ENCODE results near the gene SMR3A. TPM values are rescaled to one million over a fixed set of nuclear protein-coding genes. Genes with fewer than 3 reads are reported as not detected.

SMR3A gene
- not detected in 2 replicates for total RNA-seq

- Histone ChIP-seq H3K27me3 (ENCODE audit: insufficient read depth, low read length) (no peaks in the 10 kb centered on the region), H3K36me3 (ENCODE audit: insufficient read depth, low read length) (no peaks in the 10 kb centered on the region), H3K4me1 (ENCODE audit: insufficient read depth, low read length) (no peaks in the 10 kb centered on the region), H4K20me1 (ENCODE audit: insufficient read depth, low read length) (no peaks in the 10 kb centered on the region), H3K79me2 (ENCODE audit: insufficient read depth, low read length) (no peaks in the 10 kb centered on the region), H2AFZ (ENCODE audit: low read length) (no peak within 1 kb of the TSS), H3K9me3 (ENCODE audit: low read depth, low read length) (no peaks in the 10 kb centered on the region), H3K4me2 (ENCODE audit: insufficient read depth, low read length) (no peak within 1 kb of the TSS), H3K27ac (ENCODE audit: low read depth, low read length) (no peak within 1 kb of the TSS), H3K4me3 (ENCODE audit: insufficient read depth, low read length) (no peak within 1 kb of the TSS)
- DNase-seq (ENCODE audit: insufficient read length, low spot score, missing footprints), result no peak
- no peak for TF ChIP-seq CTCF (IDR thresholded peaks at IDR 0.05; ENCODE audit: extremely low read depth, low read depth, low read length)
These were observed at the start of gene SMR3A for GRCh38 chr4:70360460-70360859. SMR3A (plus strand) TSS chr4:70360760; CDS start chr4:70362116, 1,356 bp downstream.

- H3K4me3 ChIP-seq (ENCODE audit: insufficient read depth, low read length), result no peak overlapping the region
- no peak for DNase-seq (ENCODE audit: insufficient read length, low spot score, missing footprints)
- H4K20me1 ChIP-seq (ENCODE audit: insufficient read depth, low read length), result no peaks in the 10 kb centered on the region
- no peaks in the 10 kb centered on the region for H3K36me3 ChIP-seq (ENCODE audit: insufficient read depth, low read length)
- no peaks in the 10 kb centered on the region for H3K27me3 ChIP-seq (ENCODE audit: insufficient read depth, low read length)
- no peak overlapping the region for H3K4me2 ChIP-seq (ENCODE audit: insufficient read depth, low read length)
- no peaks in the 10 kb centered on the region for H3K9me3 ChIP-seq (ENCODE audit: low read depth, low read length)
- no peak overlapping the region for H3K27ac ChIP-seq (ENCODE audit: low read depth, low read length)
- no peak overlapping the region for H2AFZ ChIP-seq (ENCODE audit: low read length)
- no peaks in the 10 kb centered on the region for H3K79me2 ChIP-seq (ENCODE audit: insufficient read depth, low read length)
- no peak for TF ChIP-seq CTCF (IDR thresholded peaks at IDR 0.05; ENCODE audit: extremely low read depth, low read depth, low read length)
- H3K4me1 ChIP-seq (ENCODE audit: insufficient read depth, low read length), result no peaks in the 10 kb centered on the region
These were observed 46.8 kb upstream of the SMR3A start for GRCh38 chr4:70313736-70314135.

- Histone ChIP-seq H3K4me2 (ENCODE audit: insufficient read depth, low read length) (no peak overlapping the region), H3K27ac (ENCODE audit: low read depth, low read length) (no peak overlapping the region), H3K36me3 (ENCODE audit: insufficient read depth, low read length) (no peaks in the 10 kb centered on the region), H4K20me1 (ENCODE audit: insufficient read depth, low read length) (no peaks in the 10 kb centered on the region), H3K4me3 (ENCODE audit: insufficient read depth, low read length) (no peak overlapping the region), H3K27me3 (ENCODE audit: insufficient read depth, low read length) (no peaks in the 10 kb centered on the region), H3K4me1 (ENCODE audit: insufficient read depth, low read length) (no peaks in the 10 kb centered on the region), H3K79me2 (ENCODE audit: insufficient read depth, low read length) (no peaks in the 10 kb centered on the region), H2AFZ (ENCODE audit: low read length) (no peak overlapping the region), H3K9me3 (ENCODE audit: low read depth, low read length) (no peaks in the 10 kb centered on the region)
- no peak for DNase-seq (ENCODE audit: insufficient read length, low spot score, missing footprints)
- TF ChIP-seq CTCF (IDR thresholded peaks at IDR 0.05; ENCODE audit: extremely low read depth, low read depth, low read length), result no peak
These were observed 44.6 kb upstream of the SMR3A start for GRCh38 chr4:70315928-70316327.

GRCh38 chr4:70326052-70326451, 34.5 kb upstream of the SMR3A start:
- DNase-seq (ENCODE audit: insufficient read length, low spot score, missing footprints), result no peak
- H3K4me1 ChIP-seq (ENCODE audit: insufficient read depth, low read length), result no peaks in the 10 kb centered on the region
- no peaks in the 10 kb centered on the region for H3K9me3 ChIP-seq (ENCODE audit: low read depth, low read length)
- no peaks in the 10 kb centered on the region for H4K20me1 ChIP-seq (ENCODE audit: insufficient read depth, low read length)
- TF ChIP-seq CTCF (IDR thresholded peaks at IDR 0.05; ENCODE audit: extremely low read depth, low read depth, low read length), result no peak
- no peak overlapping the region for H3K27ac ChIP-seq (ENCODE audit: low read depth, low read length)
- no peaks in the 10 kb centered on the region for H3K79me2 ChIP-seq (ENCODE audit: insufficient read depth, low read length)
- H3K36me3 ChIP-seq (ENCODE audit: insufficient read depth, low read length), result no peaks in the 10 kb centered on the region
- H3K27me3 ChIP-seq (ENCODE audit: insufficient read depth, low read length), result no peaks in the 10 kb centered on the region
- no peak overlapping the region for H2AFZ ChIP-seq (ENCODE audit: low read length)
- H3K4me2 ChIP-seq (ENCODE audit: insufficient read depth, low read length), result no peak overlapping the region
- H3K4me3 ChIP-seq (ENCODE audit: insufficient read depth, low read length), result no peak overlapping the region
